Hepatocyte (in vitro differentiated cells): ENCODE data around the gene ACTR3. TPM values are rescaled to one million over a fixed set of nuclear protein-coding genes. Genes with fewer than 3 reads are reported as not detected.

Experiments used
- DNase-seq: peaks from one replicate; pipeline ENCODE4 v3.0.0-alpha.2; 2016; ENCODE audit warnings: low spot score
- H2AFZ ChIP-seq: fragments of 200-600 bp; sonication (generic); 2 replicates; pipeline ENCODE4 v1.6.0; 2016; ENCODE audit warnings: antibody characterized with exemption, mild to moderate bottlenecking
- H3K27ac ChIP-seq: fragments of 200-600 bp; sonication (generic); 2 replicates; pipeline ENCODE4 v1.5.1; 2016; ENCODE audit warnings: mild to moderate bottlenecking
- H3K27me3 ChIP-seq: fragments of 200-600 bp; sonication (generic); 2 replicates; pipeline ENCODE4 v1.6.1; 2016
- H3K36me3 ChIP-seq: fragments of 200-600 bp; sonication (generic); replicated peaks from 2 replicates; pipeline ENCODE4 v1.5.1; 2016; ENCODE audit warnings: low read depth; ENCODE audit not compliant: insufficient read depth
- H3K4me1 ChIP-seq: fragments of 200-600 bp; sonication (generic); 2 replicates; pipeline ENCODE4 v1.5.1; 2016; ENCODE audit warnings: mild to moderate bottlenecking, moderate library complexity; ENCODE audit not compliant: insufficient read depth
- H3K4me2 ChIP-seq: fragments of 200-600 bp; sonication (generic); 2 replicates; pipeline ENCODE4 v1.6.0; 2016
- H3K4me3 ChIP-seq: fragments of 200-600 bp; sonication (generic); 2 replicates; pipeline ENCODE4 v1.5.1; 2016; ENCODE audit warnings: mild to moderate bottlenecking
- H3K79me2 ChIP-seq: fragments of 200-600 bp; sonication (generic); 2 replicates; pipeline ENCODE4 v1.6.0; 2017; ENCODE audit warnings: mild to moderate bottlenecking
- H3K9me2 ChIP-seq: fragments of 200-600 bp; sonication (generic); replicated peaks from 2 replicates; pipeline ENCODE4 v1.6.0; 2017; ENCODE audit warnings: mild to moderate bottlenecking; ENCODE audit not compliant: insufficient read depth
- H3K9me3 ChIP-seq: fragments of 200-600 bp; sonication (generic); 2 replicates; pipeline ENCODE4 v1.5.1; 2016; ENCODE audit warnings: low read depth, mild to moderate bottlenecking
- H4K20me1 ChIP-seq: fragments of 200-600 bp; sonication (generic); 2 replicates; pipeline ENCODE4 v1.6.0; 2016; ENCODE audit warnings: mild to moderate bottlenecking; ENCODE audit not compliant: insufficient read depth, poor library complexity, severe bottlenecking
- EZH2 ChIP-seq: fragments of 200-600 bp; sonication (generic); IDR thresholded peaks from 2 replicates; pipeline ENCODE4 v1.6.1; 2016; ENCODE audit warnings: antibody characterized with exemption, mild to moderate bottlenecking, borderline replicate concordance
- EZH2phosphoT487 ChIP-seq: fragments of 200-600 bp; sonication (generic); IDR thresholded peaks from one replicate; pipeline ENCODE4 v1.6.1; 2018; ENCODE audit warnings: antibody characterized with exemption, mild to moderate bottlenecking, low read depth, moderate library complexity; ENCODE audit not compliant: unreplicated experiment, severe bottlenecking
- whole genome bisulfite sequencing: methylation state at CpG from one replicate; pipeline ENCODE4 v1.1.6; 2016; ENCODE audit warnings: low lambda C conversion rate; ENCODE audit errors: missing lambda C conversion rate; 5-methylcytosine and 5-hydroxymethylcytosine counted together
- polyA plus RNA-seq: library from polyadenylated mRNA; unstranded; fragments of >200 nt; fragmentation: Nextera tagmentation; extraction: Ambion mirVana; gene quantifications from 2 replicates; pipeline ENCODE4 v1.2.1, GENCODE V29; 2016
- total RNA-seq: library from RNA; depleted of rRNA; stranded (reverse); fragments of >200 nt; gene quantifications from 2 replicates; pipeline ENCODE4 v1.2.3, GENCODE V29; 2014
- TF ChIP-seq, protein P1 (sequence below): fragments of 200-600 bp; sonication (generic); IDR thresholded peaks from 2 replicates; pipeline ENCODE4 v1.5.1; 2016; ENCODE audit warnings: antibody characterized with exemption, mild to moderate bottlenecking; ENCODE audit not compliant: poor library complexity

ACTR3 gene
- total and polyA plus RNA-seq, 2 experiments from 2014 or later: 140 to 194 TPM

DNA sequence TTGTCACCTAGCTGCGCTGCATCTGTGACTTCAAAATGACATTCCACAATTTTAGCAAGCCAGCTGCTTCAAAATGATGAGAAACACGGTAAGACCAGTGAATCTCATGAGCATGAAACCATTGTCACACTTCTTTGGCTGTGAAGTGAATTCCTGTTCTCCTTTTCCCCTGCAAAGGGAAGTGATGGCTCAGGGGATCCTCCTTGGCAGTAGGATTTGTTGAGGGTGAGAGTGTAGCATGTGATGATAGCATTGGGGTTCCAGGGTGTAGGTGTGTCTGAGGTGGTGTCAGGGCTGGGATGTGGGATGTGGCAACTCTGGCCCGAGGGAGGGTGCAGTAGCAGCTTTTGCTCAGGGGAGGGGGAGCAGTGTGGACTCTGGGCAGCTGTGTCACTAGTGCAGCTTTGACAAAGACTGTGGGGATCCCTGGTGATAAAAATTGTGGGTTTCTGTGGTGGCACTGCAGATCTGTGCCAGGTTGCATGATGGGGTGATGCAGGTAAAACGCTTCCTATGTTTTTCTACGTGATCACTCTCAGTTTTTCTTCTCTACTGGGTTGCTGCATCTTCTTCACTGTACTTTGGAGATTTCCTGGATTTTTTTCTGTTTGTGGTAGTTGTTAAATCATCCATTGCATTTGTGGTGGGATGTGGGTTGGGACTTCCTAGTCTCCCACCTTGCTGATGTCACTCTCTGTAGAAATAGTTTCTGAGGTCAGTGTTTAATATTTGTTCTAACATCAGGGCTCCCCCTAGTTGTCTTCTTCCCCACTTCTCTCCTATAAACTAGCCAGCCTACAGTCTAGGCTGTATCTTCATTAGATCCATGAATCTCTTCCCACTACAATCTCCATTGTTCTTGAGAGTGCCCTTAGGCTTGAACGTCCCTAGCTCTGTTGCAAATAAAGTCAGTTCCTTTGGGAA, 107.0 kb downstream of the ACTR3 start:
- H3K4me2 ChIP-seq: no peak overlapping the region
- H3K36me3 ChIP-seq: no peaks in the 10 kb centered on the region
- DNase-seq: no peak
- no peaks in the 10 kb centered on the region for H3K9me2 ChIP-seq
- no peak for TF ChIP-seq EZH2phosphoT487
- TF ChIP-seq, protein P1, sequence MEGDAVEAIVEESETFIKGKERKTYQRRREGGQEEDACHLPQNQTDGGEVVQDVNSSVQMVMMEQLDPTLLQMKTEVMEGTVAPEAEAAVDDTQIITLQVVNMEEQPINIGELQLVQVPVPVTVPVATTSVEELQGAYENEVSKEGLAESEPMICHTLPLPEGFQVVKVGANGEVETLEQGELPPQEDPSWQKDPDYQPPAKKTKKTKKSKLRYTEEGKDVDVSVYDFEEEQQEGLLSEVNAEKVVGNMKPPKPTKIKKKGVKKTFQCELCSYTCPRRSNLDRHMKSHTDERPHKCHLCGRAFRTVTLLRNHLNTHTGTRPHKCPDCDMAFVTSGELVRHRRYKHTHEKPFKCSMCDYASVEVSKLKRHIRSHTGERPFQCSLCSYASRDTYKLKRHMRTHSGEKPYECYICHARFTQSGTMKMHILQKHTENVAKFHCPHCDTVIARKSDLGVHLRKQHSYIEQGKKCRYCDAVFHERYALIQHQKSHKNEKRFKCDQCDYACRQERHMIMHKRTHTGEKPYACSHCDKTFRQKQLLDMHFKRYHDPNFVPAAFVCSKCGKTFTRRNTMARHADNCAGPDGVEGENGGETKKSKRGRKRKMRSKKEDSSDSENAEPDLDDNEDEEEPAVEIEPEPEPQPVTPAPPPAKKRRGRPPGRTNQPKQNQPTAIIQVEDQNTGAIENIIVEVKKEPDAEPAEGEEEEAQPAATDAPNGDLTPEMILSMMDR: no peak
- TF ChIP-seq EZH2: no peak
- H3K9me3 ChIP-seq: no peaks in the 10 kb centered on the region
- no peak overlapping the region for H3K27ac ChIP-seq
- H3K4me3 ChIP-seq: no peak overlapping the region
- no peaks in the 10 kb centered on the region for H3K4me1 ChIP-seq
- 73% methylated on average over 6 of the region's 6 CpGs for WGBS
- no peaks in the 10 kb centered on the region for H3K27me3 ChIP-seq
- H3K79me2 ChIP-seq: no peaks in the 10 kb centered on the region
- no peaks in the 10 kb centered on the region for H4K20me1 ChIP-seq
- H2AFZ ChIP-seq: no peak overlapping the region

DNA sequence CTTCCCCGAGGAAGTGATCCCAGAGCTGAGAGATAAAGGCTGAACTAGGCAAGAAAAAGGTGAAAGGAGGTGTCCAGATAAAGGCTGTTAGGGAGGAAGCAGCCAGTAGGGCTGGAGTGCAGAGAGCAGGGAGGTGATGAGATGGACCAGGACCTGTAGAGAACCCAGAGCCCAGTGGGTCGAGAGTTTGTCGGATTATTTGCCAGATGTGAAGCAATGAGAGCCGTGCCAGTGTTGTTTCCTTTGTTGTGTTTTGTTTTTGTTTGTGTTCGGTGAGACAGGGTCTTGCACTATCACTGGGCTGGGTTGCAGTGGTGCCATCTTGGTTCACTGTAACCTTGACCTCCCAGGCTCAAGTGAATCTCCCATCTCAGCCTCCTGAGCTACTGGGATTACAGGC, 111.3 kb downstream of the ACTR3 start:
- peaks cover 4% of the 10 kb centered on the region for H3K4me1 ChIP-seq
- no peaks in the 10 kb centered on the region for H3K36me3 ChIP-seq
- H3K4me2 ChIP-seq: no peak overlapping the region
- H4K20me1 ChIP-seq: no peaks in the 10 kb centered on the region
- no peaks in the 10 kb centered on the region for H3K9me2 ChIP-seq
- H2AFZ ChIP-seq: no peak overlapping the region
- no peak overlapping the region for H3K4me3 ChIP-seq
- H3K27me3 ChIP-seq: no peaks in the 10 kb centered on the region
- no peaks in the 10 kb centered on the region for H3K9me3 ChIP-seq
- TF ChIP-seq EZH2 (no peak), EZH2phosphoT487 (no peak)
- TF ChIP-seq, protein P1: no peak
- no peak for DNase-seq
- no peak overlapping the region for H3K27ac ChIP-seq
- WGBS: 79% methylated on average over 5 of the region's 5 CpGs
- no peaks in the 10 kb centered on the region for H3K79me2 ChIP-seq

DNA sequence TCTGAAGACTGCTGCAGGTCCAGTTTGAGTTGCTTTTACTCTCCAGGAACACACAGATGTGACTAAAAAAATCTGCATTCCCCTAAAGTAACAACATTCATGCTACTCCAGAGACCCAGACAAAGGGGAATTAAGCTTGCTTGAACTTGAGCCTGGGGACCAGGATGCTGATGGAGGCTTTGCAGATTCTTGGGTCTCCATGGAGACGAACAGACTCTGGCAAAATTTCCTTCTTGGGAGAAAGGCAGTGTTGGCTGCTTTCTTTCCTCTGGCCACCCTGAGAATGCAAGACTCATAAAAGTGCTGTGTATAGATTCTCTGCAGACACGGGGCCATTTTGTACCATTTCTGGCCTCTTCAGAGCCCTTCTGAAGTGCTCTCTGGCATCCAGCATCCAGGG, 112.0 kb downstream of the ACTR3 start:
- Histone ChIP-seq H3K9me2 (no peaks in the 10 kb centered on the region), H3K36me3 (no peaks in the 10 kb centered on the region), H2AFZ (no peak overlapping the region), H3K27me3 (no peaks in the 10 kb centered on the region), H3K9me3 (no peaks in the 10 kb centered on the region), H3K79me2 (no peaks in the 10 kb centered on the region), H3K27ac (no peak overlapping the region), H3K4me1 (peaks cover 9% of the 10 kb centered on the region), H3K4me3 (no peak overlapping the region), H3K4me2 (no peak overlapping the region), H4K20me1 (no peaks in the 10 kb centered on the region)
- DNase-seq: no peak
- TF ChIP-seq EZH2phosphoT487 (no peak), EZH2 (no peak)
- TF ChIP-seq, protein P1: no peak
- 93% methylated on average over 2 of the region's 2 CpGs for WGBS
